Islet precursor cell (in vitro differentiated cells): ENCODE measurements around the gene NRGN.
"Not testable (repeated sequence)": the region's sequence is repeated elsewhere in the genome, so short reads cannot be mapped to it uniquely, and the experiment has no call there.

Experiments
- DNase-seq: peaks from one replicate; pipeline ENCODE4 v3.0.0-alpha.2; 2018

NRGN gene

GRCh38 chr11:124759266-124760204, 19.8 kb downstream of the NRGN start:
- DNase-seq = peak; percentile 53

- peak; percentile 57 for DNase-seq
Observed at GRCh38 chr11:124760205-124760652, 20.5 kb downstream of the NRGN start.

GRCh38 chr11:124760806-124761205, 21.1 kb downstream of the NRGN start:
- peak; percentile 43 for DNase-seq

GRCh38 chr11:124761301-124762104, 21.8 kb downstream of the NRGN start:
- DNase-seq = no peak

- peak; percentile 71 for DNase-seq
Observed at GRCh38 chr11:124762105-124762623, 22.4 kb downstream of the NRGN start, which contains the start of gene ESAM. Gene ESAM, minus strand, starts transcription at chr11:124762290. Its CDS starts 136 bp downstream, at chr11:124762154.

- DNase-seq = peak; percentile 54
Observed at GRCh38 chr11:124762624-124763155, 22.9 kb downstream of the NRGN start.

- peak; percentile 90 for DNase-seq
Observed at GRCh38 chr11:124763156-124763947, 23.6 kb downstream of the NRGN start.

GRCh38 chr11:124766156-124766555, 26.4 kb downstream of the NRGN start:
- no peak for DNase-seq

GRCh38 chr11:124768914-124769313, 29.2 kb downstream of the NRGN start:
- no peak for DNase-seq

GRCh38 chr11:124769806-124770774, 30.3 kb downstream of the NRGN start:
- DNase-seq = peak; percentile 93

GRCh38 chr11:124770959-124771358, 31.2 kb downstream of the NRGN start:
- not testable (repeated sequence) for DNase-seq

- no peak for DNase-seq
Observed at GRCh38 chr11:124776865-124777645, 37.3 kb downstream of the NRGN start.

- no peak for DNase-seq
Observed at GRCh38 chr11:124778281-124778680, 38.5 kb downstream of the NRGN start.

- DNase-seq = no peak
Observed at GRCh38 chr11:124779568-124779967, 39.8 kb downstream of the NRGN start.

GRCh38 chr11:124783002-124783401, 43.3 kb downstream of the NRGN start:
- DNase-seq = no peak

GRCh38 chr11:124784051-124784450, 44.3 kb downstream of the NRGN start:
- DNase-seq = no peak

GRCh38 chr11:124788521-124788920, 48.8 kb downstream of the NRGN start:
- DNase-seq = no peak

GRCh38 chr11:124791626-124792341, 52.0 kb downstream of the NRGN start:
- no peak for DNase-seq
